ENCODE measurements around the gene NID1. TPM values are rescaled to one million over a fixed set of nuclear protein-coding genes. Genes with fewer than 3 reads are reported as not detected.
"Not testable (repeated sequence)": the region's sequence is repeated elsewhere in the genome, so short reads cannot be mapped to it uniquely, and the experiment has no call there.

NID1 gene
- total RNA-seq, 1 donor from 2014 or later, result 45.0 TPM

DNA sequence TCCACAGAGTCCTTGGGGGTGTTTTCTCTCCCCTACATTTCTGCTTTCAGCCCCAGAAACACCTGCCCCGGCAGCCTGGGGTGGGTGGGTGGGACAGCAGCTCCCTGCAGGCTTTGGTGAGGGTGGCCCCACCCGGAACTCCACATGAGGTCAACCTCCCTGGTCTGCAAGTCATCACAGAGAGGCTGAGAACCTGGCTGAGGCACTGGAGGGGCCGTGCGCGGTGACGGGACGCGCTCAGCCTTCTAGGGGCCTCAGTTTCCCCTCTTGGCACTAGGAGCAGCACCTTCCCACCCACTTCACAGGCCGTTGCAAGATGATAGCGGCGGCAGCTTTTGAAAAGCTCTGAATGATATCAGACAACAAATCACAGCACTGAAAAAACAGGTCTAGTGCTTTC, 37.7 kb upstream of the NID1 start:
- TF ChIP-seq, protein P1, sequence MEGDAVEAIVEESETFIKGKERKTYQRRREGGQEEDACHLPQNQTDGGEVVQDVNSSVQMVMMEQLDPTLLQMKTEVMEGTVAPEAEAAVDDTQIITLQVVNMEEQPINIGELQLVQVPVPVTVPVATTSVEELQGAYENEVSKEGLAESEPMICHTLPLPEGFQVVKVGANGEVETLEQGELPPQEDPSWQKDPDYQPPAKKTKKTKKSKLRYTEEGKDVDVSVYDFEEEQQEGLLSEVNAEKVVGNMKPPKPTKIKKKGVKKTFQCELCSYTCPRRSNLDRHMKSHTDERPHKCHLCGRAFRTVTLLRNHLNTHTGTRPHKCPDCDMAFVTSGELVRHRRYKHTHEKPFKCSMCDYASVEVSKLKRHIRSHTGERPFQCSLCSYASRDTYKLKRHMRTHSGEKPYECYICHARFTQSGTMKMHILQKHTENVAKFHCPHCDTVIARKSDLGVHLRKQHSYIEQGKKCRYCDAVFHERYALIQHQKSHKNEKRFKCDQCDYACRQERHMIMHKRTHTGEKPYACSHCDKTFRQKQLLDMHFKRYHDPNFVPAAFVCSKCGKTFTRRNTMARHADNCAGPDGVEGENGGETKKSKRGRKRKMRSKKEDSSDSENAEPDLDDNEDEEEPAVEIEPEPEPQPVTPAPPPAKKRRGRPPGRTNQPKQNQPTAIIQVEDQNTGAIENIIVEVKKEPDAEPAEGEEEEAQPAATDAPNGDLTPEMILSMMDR (IDR thresholded peaks at IDR 0.05; ENCODE audit: unreplicated experiment), result no peak
- H3K9me3 Mint-ChIP-seq, result no peaks in the 10 kb centered on the region
- peaks cover 2% of the 10 kb centered on the region for H3K27me3 Mint-ChIP-seq (ENCODE audit: low read depth)
- no peak overlapping the region for H3K27ac Mint-ChIP-seq
- no peaks in the 10 kb centered on the region for H3K36me3 Mint-ChIP-seq
- no peak overlapping the region for H3K4me3 Mint-ChIP-seq
- peaks cover 3% of the 10 kb centered on the region for H3K4me1 Mint-ChIP-seq
- no peak for DNase-seq (ENCODE audit: low spot score in 2 of 2, unreplicated experiment in 2 of 2)

DNA sequence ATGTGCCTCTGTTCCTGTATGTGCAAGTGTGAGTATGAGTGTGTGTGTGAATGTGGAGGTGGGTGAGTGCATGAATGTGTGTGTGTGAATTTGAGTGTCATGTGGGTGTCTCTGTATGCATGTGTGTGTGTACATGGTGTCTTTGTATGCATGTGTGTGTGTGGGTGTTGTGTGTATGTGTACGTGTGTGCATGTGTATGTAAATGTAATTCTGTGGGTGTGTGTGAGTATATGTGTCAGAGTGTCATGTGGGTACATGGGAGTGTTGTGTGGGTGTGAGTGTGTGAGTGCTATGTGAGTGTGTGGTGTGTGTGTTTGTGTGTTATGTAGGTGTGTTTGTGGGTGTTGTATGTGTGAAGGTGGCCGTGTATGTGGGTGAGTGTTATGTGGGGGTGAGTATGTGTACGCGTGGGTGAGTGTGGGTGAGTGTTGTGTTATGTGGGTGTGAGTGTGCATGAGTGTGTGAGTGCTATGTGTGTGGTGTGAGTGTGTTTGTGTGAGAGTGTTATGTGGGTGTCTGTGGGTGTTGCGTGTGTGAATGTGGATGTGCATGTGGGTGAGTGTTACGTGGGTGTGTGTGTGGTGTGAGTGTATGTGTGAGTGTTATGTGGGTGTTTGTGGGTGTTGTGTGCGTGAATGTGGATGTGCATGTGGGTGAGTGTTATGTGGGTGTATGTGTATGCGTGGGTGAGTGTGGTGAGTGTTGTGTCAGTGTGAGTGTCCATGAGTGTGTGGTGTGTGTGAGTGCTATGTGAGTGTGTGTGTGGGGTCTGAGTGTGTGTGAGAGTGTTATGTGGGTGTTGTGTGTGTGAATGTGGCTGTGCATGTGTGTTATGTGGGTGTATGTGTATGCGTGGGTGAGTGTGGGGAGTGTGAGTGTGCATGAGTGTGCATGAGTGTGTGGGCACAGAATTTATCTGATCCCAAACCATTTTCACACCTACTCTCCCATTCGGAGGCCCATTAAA, 36.6 kb upstream of the NID1 start:
- Mint-ChIP-seq H3K27me3 (ENCODE audit: low read depth) (peaks cover 3% of the 10 kb centered on the region), H3K36me3 (peaks cover 4% of the 10 kb centered on the region), H3K9me3 (peaks cover 4% of the 10 kb centered on the region), H3K4me1 (peaks cover 3% of the 10 kb centered on the region), H3K27ac (no peak overlapping the region), H3K4me3 (no peak overlapping the region)
- TF ChIP-seq, protein P1 (IDR thresholded peaks at IDR 0.05; ENCODE audit: unreplicated experiment), result no peak
- no peak for DNase-seq (ENCODE audit: low spot score in 2 of 2, unreplicated experiment in 2 of 2)

- Mint-ChIP-seq H3K36me3 (peaks cover 5% of the 10 kb centered on the region), H3K27me3 (ENCODE audit: low read depth) (peaks cover 3% of the 10 kb centered on the region), H3K4me1 (peaks cover 3% of the 10 kb centered on the region), H3K27ac (no peak overlapping the region), H3K9me3 (peaks cover 5% of the 10 kb centered on the region), H3K4me3 (no peak overlapping the region)
- TF ChIP-seq, protein P1 (IDR thresholded peaks at IDR 0.05; ENCODE audit: unreplicated experiment), result no peak
- DNase-seq (ENCODE audit: low spot score in 2 of 2, unreplicated experiment in 2 of 2), result no peak
Observed at GRCh38 chr1:236100799-236101198, 35.9 kb upstream of the NID1 start.

GRCh38 chr1:236099355-236099974, 34.6 kb upstream of the NID1 start:
- peaks cover 3% of the 10 kb centered on the region for H3K27me3 Mint-ChIP-seq (ENCODE audit: low read depth)

GRCh38 chr1:236098267-236098666, 33.4 kb upstream of the NID1 start:
- Mint-ChIP-seq H3K27ac (no peak overlapping the region), H3K9me3 (peaks cover 15% of the 10 kb centered on the region), H3K27me3 (ENCODE audit: low read depth) (peaks cover 1% of the 10 kb centered on the region), H3K4me1 (no peaks in the 10 kb centered on the region), H3K36me3 (peaks cover 5% of the 10 kb centered on the region), H3K4me3 (no peak overlapping the region)
- TF ChIP-seq, protein P1 (IDR thresholded peaks at IDR 0.05; ENCODE audit: unreplicated experiment), result no peak
- no peak for DNase-seq (ENCODE audit: low spot score in 2 of 2, unreplicated experiment in 2 of 2)

More at GRCh38 chr1:236099355-236099974, 34.6 kb upstream of the NID1 start:
- peaks cover 3% of the 10 kb centered on the region for H3K4me1 Mint-ChIP-seq
- no peak overlapping the region for H3K4me3 Mint-ChIP-seq
- H3K27ac Mint-ChIP-seq, result no peak overlapping the region
- TF ChIP-seq, protein P1 (IDR thresholded peaks at IDR 0.05; ENCODE audit: unreplicated experiment), result no peak
- H3K9me3 Mint-ChIP-seq, result peaks cover 10% of the 10 kb centered on the region
- no peak for DNase-seq (ENCODE audit: low spot score in 2 of 2, unreplicated experiment in 2 of 2)
- peaks cover 5% of the 10 kb centered on the region for H3K36me3 Mint-ChIP-seq

GRCh38 chr1:236096660-236097482, 32.0 kb upstream of the NID1 start:
- not testable (repeated sequence) for H3K36me3 Mint-ChIP-seq; H3K27ac Mint-ChIP-seq; H3K27me3 Mint-ChIP-seq (ENCODE audit: low read depth); H3K4me3 Mint-ChIP-seq; H3K4me1 Mint-ChIP-seq
- peaks cover 15% of the 10 kb centered on the region for H3K9me3 Mint-ChIP-seq
- DNase-seq (ENCODE audit: low spot score in 2 of 2, unreplicated experiment in 2 of 2), result peak; percentile 56 to 69

All from mesothelial cell of epicardium (in vitro differentiated cells).